ENCODE measurements around the gene ARVCF. TPM values are rescaled to one million over a fixed set of nuclear protein-coding genes. Genes with fewer than 3 reads are reported as not detected.

The ARVCF gene
- polyA plus RNA-seq, 3 donors from 2014 or later: 5.3 to 15.9 (median 5.3) TPM

- Mint-ChIP-seq H3K4me1 (no peaks in the 10 kb centered on the region), H3K4me3 (no peak overlapping the region), H3K27me3 (ENCODE audit: low read depth in 3 of 3) (peaks cover 0 to 1% (median 0%) of the 10 kb centered on the region in 3 donors), H3K27ac (no peak overlapping the region), H3K36me3 (peaks cover 12 to 25% (median 18%) of the 10 kb centered on the region in 3 donors), H3K9me3 (peaks cover 4 to 13% (median 10%) of the 10 kb centered on the region in 6 donors)
- DNase-seq: no peak
Measured at GRCh38 chr22:20001082-20001638, 15.5 kb downstream of the ARVCF start.

- H3K27ac Mint-ChIP-seq: no peak overlapping the region
- no peaks in the 10 kb centered on the region for H3K4me1 Mint-ChIP-seq
Measured at GRCh38 chr22:20000246-20001081, 16.2 kb downstream of the ARVCF start.

GRCh38 chr22:19998991-19999820 lies 17.4 kb downstream of the ARVCF start:
- no peaks in the 10 kb centered on the region for H3K4me1 Mint-ChIP-seq
- H3K9me3 Mint-ChIP-seq: peaks cover 4 to 13% (median 9%) of the 10 kb centered on the region in 6 donors
- DNase-seq: no peak
- no peak overlapping the region for H3K4me3 Mint-ChIP-seq
- H3K27me3 Mint-ChIP-seq (ENCODE audit: low read depth in 3 of 3): peaks cover 0 to 1% (median 0%) of the 10 kb centered on the region in 3 donors
- H3K27ac Mint-ChIP-seq: no peak overlapping the region
- H3K36me3 Mint-ChIP-seq: peaks cover 11 to 19% (median 12%) of the 10 kb centered on the region in 3 donors

More at GRCh38 chr22:20000246-20001081, 16.2 kb downstream of the ARVCF start:
- Mint-ChIP-seq H3K36me3 (peaks cover 12 to 25% (median 15%) of the 10 kb centered on the region in 3 donors), H3K4me3 (no peak overlapping the region), H3K9me3 (peaks cover 4 to 13% (median 10%) of the 10 kb centered on the region in 6 donors), H3K27me3 (ENCODE audit: low read depth in 3 of 3) (peaks cover 0 to 1% (median 0%) of the 10 kb centered on the region in 3 donors)
- no peak for DNase-seq

GRCh38 chr22:19998232-19998951 lies 18.2 kb downstream of the ARVCF start:
- no peaks in the 10 kb centered on the region for H3K4me1 Mint-ChIP-seq
- no peak overlapping the region for H3K27ac Mint-ChIP-seq
- H3K4me3 Mint-ChIP-seq: no peak overlapping the region
- peaks cover 5 to 11% (median 9%) of the 10 kb centered on the region in 3 donors for H3K36me3 Mint-ChIP-seq
- H3K9me3 Mint-ChIP-seq: peaks cover 1 to 9% (median 5%) of the 10 kb centered on the region in 6 donors
- DNase-seq: no peak
- H3K27me3 Mint-ChIP-seq (ENCODE audit: low read depth in 3 of 3): peaks cover 0 to 1% (median 0%) of the 10 kb centered on the region in 3 donors

- Mint-ChIP-seq H3K27ac (no peak overlapping the region), H3K27me3 (ENCODE audit: low read depth in 3 of 3) (peaks cover 0 to 1% (median 0%) of the 10 kb centered on the region in 3 donors), H3K4me1 (no peaks in the 10 kb centered on the region), H3K36me3 (peaks cover 0 to 5% (median 3%) of the 10 kb centered on the region in 3 donors), H3K4me3 (no peak overlapping the region), H3K9me3 (peaks cover 0 to 2% (median 0%) of the 10 kb centered on the region in 6 donors)
- no peak for DNase-seq
Measured at GRCh38 chr22:19997561-19998231, 18.9 kb downstream of the ARVCF start.

GRCh38 chr22:19996694-19997384 lies 19.8 kb downstream of the ARVCF start:
- Mint-ChIP-seq H3K9me3 (no peaks in the 10 kb centered on the region), H3K4me1 (no peaks in the 10 kb centered on the region), H3K27me3 (ENCODE audit: low read depth in 3 of 3) (peaks cover 0 to 1% (median 0%) of the 10 kb centered on the region in 3 donors), H3K27ac (no peak overlapping the region), H3K4me3 (no peak overlapping the region), H3K36me3 (peaks cover 0 to 4% (median 3%) of the 10 kb centered on the region in 3 donors)
- DNase-seq: no peak

- DNase-seq: no peak
Measured at GRCh38 chr22:19995611-19996339, 20.8 kb downstream of the ARVCF start.

GRCh38 chr22:19994851-19995610 lies 21.6 kb downstream of the ARVCF start:
- no peaks in the 10 kb centered on the region for H3K4me1 Mint-ChIP-seq
- H3K27me3 Mint-ChIP-seq (ENCODE audit: low read depth in 3 of 3): peaks cover 0 to 3% (median 0%) of the 10 kb centered on the region in 3 donors
- H3K9me3 Mint-ChIP-seq: no peaks in the 10 kb centered on the region
- H3K36me3 Mint-ChIP-seq: no peaks in the 10 kb centered on the region
- H3K27ac Mint-ChIP-seq: peak overlapping the region in 1 of 6 donors; percentile 69
- H3K4me3 Mint-ChIP-seq: no peak overlapping the region
- DNase-seq: no peak

More at GRCh38 chr22:19995611-19996339, 20.8 kb downstream of the ARVCF start:
- Mint-ChIP-seq H3K36me3 (no peaks in the 10 kb centered on the region), H3K27ac (no peak overlapping the region), H3K27me3 (ENCODE audit: low read depth in 3 of 3) (peaks cover 0 to 1% (median 0%) of the 10 kb centered on the region in 3 donors), H3K4me3 (no peak overlapping the region), H3K9me3 (no peaks in the 10 kb centered on the region), H3K4me1 (no peaks in the 10 kb centered on the region)

GRCh38 chr22:19993926-19994325 lies 22.7 kb downstream of the ARVCF start:
- H3K27me3 Mint-ChIP-seq (ENCODE audit: low read depth in 3 of 3): peaks cover 0 to 3% (median 1%) of the 10 kb centered on the region in 3 donors
- no peaks in the 10 kb centered on the region for H3K4me1 Mint-ChIP-seq

GRCh38 chr22:19992921-19993355 lies 23.7 kb downstream of the ARVCF start:
- H3K27ac Mint-ChIP-seq: no peak overlapping the region
- no peaks in the 10 kb centered on the region for H3K4me1 Mint-ChIP-seq
- peaks cover 0 to 3% (median 1%) of the 10 kb centered on the region in 3 donors for H3K27me3 Mint-ChIP-seq (ENCODE audit: low read depth in 3 of 3)
- DNase-seq: no peak
- H3K9me3 Mint-ChIP-seq: no peaks in the 10 kb centered on the region
- no peaks in the 10 kb centered on the region for H3K36me3 Mint-ChIP-seq
- no peak overlapping the region for H3K4me3 Mint-ChIP-seq

More at GRCh38 chr22:19993926-19994325, 22.7 kb downstream of the ARVCF start:
- Mint-ChIP-seq H3K27ac (no peak overlapping the region), H3K36me3 (no peaks in the 10 kb centered on the region), H3K4me3 (peak overlapping the region in 1 of 5 donors; percentile 36), H3K9me3 (no peaks in the 10 kb centered on the region)
- DNase-seq: no peak

GRCh38 chr22:19992481-19992911 lies 24.1 kb downstream of the ARVCF start:
- H3K9me3 Mint-ChIP-seq: no peaks in the 10 kb centered on the region
- H3K36me3 Mint-ChIP-seq: no peaks in the 10 kb centered on the region
- H3K27ac Mint-ChIP-seq: no peak overlapping the region
- H3K4me3 Mint-ChIP-seq: no peak overlapping the region
- H3K27me3 Mint-ChIP-seq (ENCODE audit: low read depth in 3 of 3): peaks cover 0 to 3% (median 1%) of the 10 kb centered on the region in 3 donors
- DNase-seq: no peak
- H3K4me1 Mint-ChIP-seq: no peaks in the 10 kb centered on the region
